Left lung (tissue), 10 donors: Measurements from ENCODE around the gene RBM33. TPM values are rescaled to one million over a fixed set of nuclear protein-coding genes. Genes with fewer than 3 reads are reported as not detected.

Source experiments
- ATAC-seq: fragments of 200-7000 bp; cut with Tn5 transposase; one replicate; pipeline ENCODE4 v1.9.1; 2020; ENCODE audit warnings: moderate library complexity
- DNase-seq, 4 donors: peaks; one replicate each; pipeline ENCODE4 v3.0.0-alpha.2; 2013 to 2020
- H3K27ac ChIP-seq, 2 donors: fragments of 200-600 bp; sonication (generic) in 1 of 2; one replicate each; pipeline versions ENCODE4 v1.5.0 to v1.8.0; 2020 to 2021
- H3K27me3 ChIP-seq, 2 donors: fragments of 200-600 bp; sonication (generic) in 1 of 2; one replicate each; pipeline versions ENCODE4 v1.5.0 to v1.8.0; 2020 to 2021
- H3K36me3 ChIP-seq, 2 donors: fragments of 200-600 bp; sonication (generic) in 1 of 2; one replicate each; pipeline versions ENCODE4 v1.5.0 to v1.8.0; 2020 to 2021
- H3K4me1 ChIP-seq, 2 donors: fragments of 200-600 bp; one replicate each; pipeline ENCODE4 v1.8.0; 2021
- H3K4me3 ChIP-seq, 2 donors: fragments of 200-600 bp; sonication (generic) in 1 of 2; one replicate each; pipeline versions ENCODE4 v1.5.0 to v1.8.0; 2020 to 2021; ENCODE audit warnings: mild to moderate bottlenecking in 1 of 2
- H3K9me3 ChIP-seq, 2 donors: fragments of 200-600 bp; sonication (generic) in 1 of 2; one replicate each; pipeline versions ENCODE4 v1.5.0 to v1.8.0; 2020 to 2021
- intact Hi-C, 2 donors: fragments of 100-400 bp; cut with DNase I; formaldehyde crosslinking; loops; one replicate each; pipeline versions ENCODE4 v1.11.2 to v1.14.2; 2022
- polyA plus RNA-seq, 6 donors: library from polyadenylated mRNA; unstranded; fragments of 120-200 nt; gene quantifications; one replicate each; pipeline ENCODE4 v1.2.1, GENCODE V29; 2013; ENCODE audit not compliant: insufficient read length in 6 of 6
- total RNA-seq, 2 donors: library from RNA; stranded (reverse); fragmentation: NEBNext Ultra II Directional; extraction: Animal tissue kit (Norgen Biotek cat#: 25700); gene quantifications; one replicate each; pipeline ENCODE4 v1.2.1, GENCODE V29; 2021
- TF ChIP-seq, protein P1 (sequence below), 2 donors: fragments of 200-600 bp; sonication (generic) in 1 of 2; IDR thresholded peaks; one replicate each; pipeline versions ENCODE4 v1.5.0 to v1.8.0; 2021; ENCODE audit warnings: antibody characterized with exemption in 2 of 2
- donor health status: DM: no; HTN: yes; CAD: no.
- donor health status: DM: no; HTN: no; CAD: no.

RBM33 gene
- total and polyA plus RNA-seq, 8 donors = 35.2 to 56.4 (median 45.0) TPM

DNA sequence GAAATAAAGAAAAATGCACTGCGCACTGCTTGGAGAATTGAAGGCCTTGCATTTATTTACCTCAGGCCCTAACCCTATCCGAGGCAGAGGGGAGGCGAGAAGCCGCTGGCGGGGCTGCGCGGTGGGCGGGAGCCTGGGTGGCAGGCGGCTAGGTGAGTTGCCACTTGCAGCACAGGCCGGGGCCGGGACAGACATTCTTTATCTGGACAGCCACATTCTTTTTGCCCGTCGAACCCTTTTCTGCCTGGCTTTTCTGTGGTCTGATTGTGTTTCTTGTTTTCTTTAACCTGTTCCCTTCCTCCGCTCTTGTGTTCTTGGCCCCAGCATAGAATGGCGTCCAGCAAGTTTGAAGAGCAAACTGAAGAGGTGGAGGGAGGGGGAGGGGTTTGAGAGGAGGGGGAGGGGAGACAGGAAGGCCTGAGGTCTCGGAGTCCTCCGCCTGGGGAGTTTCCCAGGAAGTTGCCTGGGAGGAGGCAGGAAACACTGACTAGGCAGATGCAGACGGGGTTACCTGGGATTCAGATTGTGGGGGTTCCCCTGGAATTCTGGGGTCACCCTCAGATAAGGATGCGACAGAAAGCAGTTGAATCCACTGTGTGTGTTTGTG lies 162.7 kb downstream of the RBM33 start:
- TF ChIP-seq, protein P1, sequence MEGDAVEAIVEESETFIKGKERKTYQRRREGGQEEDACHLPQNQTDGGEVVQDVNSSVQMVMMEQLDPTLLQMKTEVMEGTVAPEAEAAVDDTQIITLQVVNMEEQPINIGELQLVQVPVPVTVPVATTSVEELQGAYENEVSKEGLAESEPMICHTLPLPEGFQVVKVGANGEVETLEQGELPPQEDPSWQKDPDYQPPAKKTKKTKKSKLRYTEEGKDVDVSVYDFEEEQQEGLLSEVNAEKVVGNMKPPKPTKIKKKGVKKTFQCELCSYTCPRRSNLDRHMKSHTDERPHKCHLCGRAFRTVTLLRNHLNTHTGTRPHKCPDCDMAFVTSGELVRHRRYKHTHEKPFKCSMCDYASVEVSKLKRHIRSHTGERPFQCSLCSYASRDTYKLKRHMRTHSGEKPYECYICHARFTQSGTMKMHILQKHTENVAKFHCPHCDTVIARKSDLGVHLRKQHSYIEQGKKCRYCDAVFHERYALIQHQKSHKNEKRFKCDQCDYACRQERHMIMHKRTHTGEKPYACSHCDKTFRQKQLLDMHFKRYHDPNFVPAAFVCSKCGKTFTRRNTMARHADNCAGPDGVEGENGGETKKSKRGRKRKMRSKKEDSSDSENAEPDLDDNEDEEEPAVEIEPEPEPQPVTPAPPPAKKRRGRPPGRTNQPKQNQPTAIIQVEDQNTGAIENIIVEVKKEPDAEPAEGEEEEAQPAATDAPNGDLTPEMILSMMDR (IDR thresholded peaks at IDR 0.05) = no peak
- no peaks in the 10 kb centered on the region for H3K36me3 ChIP-seq
- peak; percentile 2 for ATAC-seq
- intact Hi-C loops = loop anchor here in 1 of 2 donors (10.0 kb wide), 1 partner anchor 668 kb away; no protein-coding TSS in a partner anchor
- H3K4me3 ChIP-seq = peak overlapping the region; percentile 11 to 37
- H3K4me1 ChIP-seq = peaks cover 23 to 83% of the 10 kb centered on the region in 2 donors
- H3K9me3 ChIP-seq = no peaks in the 10 kb centered on the region
- peak overlapping the region; percentile 74 to 77 for H3K27ac ChIP-seq
- peaks cover 92 to 100% of the 10 kb centered on the region in 2 donors for H3K27me3 ChIP-seq
- DNase-seq = peak in 2 of 4 donors; percentile 13 to 62

DNA sequence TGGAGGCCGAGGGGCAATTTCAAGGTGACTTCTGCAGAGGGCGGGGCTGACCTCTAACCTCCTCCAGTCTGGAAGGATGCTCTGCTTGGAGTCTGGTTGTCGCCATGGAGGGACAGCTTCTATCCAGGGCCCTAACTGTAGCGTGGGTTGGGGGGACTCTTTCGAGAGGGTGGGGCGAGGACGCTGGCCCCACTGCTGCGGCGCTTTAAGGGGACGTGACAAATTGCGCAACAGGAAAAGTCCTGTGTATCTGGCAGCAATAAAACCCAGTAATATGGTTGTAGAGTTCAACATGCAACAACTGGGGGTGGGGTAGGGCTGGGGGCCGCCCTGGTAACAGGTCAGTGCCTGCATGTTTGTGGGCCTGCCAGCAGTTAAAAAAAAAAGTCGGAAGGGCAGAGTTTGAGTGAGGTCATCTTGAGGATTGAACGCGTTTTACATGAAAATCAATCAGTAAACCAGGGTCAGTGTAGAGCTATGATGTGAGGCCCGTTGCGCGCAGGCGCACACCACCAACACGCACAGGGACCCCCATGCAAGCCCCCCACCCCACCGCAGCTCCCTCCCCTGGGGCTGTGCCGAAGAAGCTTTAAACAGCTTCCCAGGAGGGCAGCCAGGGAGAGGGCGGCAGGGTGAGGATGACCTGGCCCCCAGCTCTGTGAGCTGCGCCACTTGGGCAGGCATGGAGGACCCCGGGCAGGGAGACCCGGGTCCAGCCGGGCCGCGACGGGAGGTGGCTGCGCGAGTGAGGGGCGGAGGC lies 163.5 kb downstream of the RBM33 start:
- intact Hi-C loops = loop anchor here in 1 of 2 donors (10.0 kb wide), 1 partner anchor 667 kb away; no protein-coding TSS in a partner anchor
- peak overlapping the region; percentile 32 to 37 for H3K4me3 ChIP-seq
- peaks cover 91 to 100% of the 10 kb centered on the region in 2 donors for H3K27me3 ChIP-seq
- H3K9me3 ChIP-seq = no peaks in the 10 kb centered on the region
- H3K36me3 ChIP-seq = no peaks in the 10 kb centered on the region
- H3K4me1 ChIP-seq = peaks cover 23 to 81% of the 10 kb centered on the region in 2 donors
- ATAC-seq (no peak), DNase-seq (peak in 1 of 4 donors; percentile 24)
- peak overlapping the region; percentile 74 to 77 for H3K27ac ChIP-seq
- TF ChIP-seq, protein P1 (IDR thresholded peaks at IDR 0.05) = no peak

DNA sequence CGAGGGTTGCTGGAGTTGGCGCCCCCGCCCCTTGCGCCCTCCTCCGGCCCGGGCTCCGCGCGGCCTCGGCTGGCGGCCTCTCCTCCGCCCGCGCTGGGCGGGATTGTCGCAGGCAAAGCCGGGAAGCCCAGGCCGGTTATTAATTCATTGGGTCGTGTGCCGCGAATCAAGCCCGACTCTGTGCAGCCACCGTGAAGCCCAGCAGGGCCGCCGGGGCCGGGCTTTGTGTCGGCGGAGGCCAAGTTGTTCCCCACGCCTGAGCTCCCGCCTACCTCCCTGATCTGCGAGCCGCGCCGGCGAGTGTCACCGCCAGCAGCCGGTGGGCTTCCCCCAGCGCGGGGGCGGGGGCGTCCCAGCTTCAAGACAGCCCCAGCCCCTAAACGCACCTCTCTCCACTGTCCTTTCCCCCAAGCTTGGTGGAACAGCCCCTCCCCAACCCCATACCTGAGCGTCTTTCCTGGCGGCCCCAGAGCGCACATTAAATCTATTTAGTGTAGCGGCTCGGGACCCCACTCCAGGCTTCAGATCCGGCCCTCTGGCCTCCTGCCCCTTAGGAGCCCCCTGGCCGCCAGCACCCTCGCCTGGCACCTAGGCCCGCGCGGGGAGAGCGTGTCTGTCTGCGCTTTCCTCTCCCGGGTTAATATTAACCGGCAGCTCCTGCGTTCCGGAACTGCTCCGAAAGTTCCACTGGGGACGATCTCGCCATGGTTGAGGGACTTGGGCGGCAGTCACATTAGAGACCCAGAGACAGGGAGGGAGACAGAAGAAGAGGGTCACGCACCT lies 164.3 kb downstream of the RBM33 start:
- peak overlapping the region; percentile 32 to 37 for H3K4me3 ChIP-seq
- ATAC-seq (peak; percentile 16), DNase-seq (peak in 2 of 4 donors; percentile 29 to 81)
- intact Hi-C loops = loop anchor here in 1 of 2 donors (10.0 kb wide), 1 partner anchor 666 kb away; no protein-coding TSS in a partner anchor
- H3K27me3 ChIP-seq = peaks cover 90 to 100% of the 10 kb centered on the region in 2 donors
- no peaks in the 10 kb centered on the region for H3K36me3 ChIP-seq
- H3K27ac ChIP-seq = peak overlapping the region; percentile 74 to 77
- peaks cover 23 to 73% of the 10 kb centered on the region in 2 donors for H3K4me1 ChIP-seq
- no peaks in the 10 kb centered on the region for H3K9me3 ChIP-seq
- TF ChIP-seq, protein P1 (IDR thresholded peaks at IDR 0.05) = no peak

DNA sequence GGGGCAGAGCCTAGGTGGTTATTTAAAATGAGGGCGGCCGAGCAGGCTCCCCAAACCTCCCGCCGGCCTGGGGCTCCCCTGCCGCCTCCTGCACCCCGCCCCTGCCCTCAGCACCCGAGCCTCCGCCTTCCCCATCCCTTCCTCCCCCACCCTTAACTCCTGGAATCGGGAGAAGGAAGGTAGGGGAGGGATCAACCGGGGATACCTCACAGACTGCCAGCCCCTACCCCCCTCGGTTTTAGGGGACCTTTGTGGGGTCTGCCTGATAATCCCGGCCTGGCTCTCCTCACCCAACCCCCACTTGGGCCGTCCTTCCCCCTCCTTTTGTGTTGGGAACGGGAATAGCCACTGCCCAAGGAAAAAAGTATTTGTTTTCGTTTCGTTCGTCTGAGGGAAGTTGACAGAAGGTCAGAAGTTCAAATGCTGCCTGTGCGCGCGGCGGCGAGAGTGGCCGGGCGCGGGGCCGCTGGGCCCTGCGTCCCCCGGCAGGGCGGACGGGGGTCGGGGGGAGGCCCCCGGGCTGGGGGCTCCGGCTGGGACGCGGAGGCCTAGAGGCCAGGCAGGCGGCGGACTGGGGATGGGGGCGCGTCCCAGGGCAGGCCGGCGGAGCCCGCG lies 165.0 kb downstream of the RBM33 start:
- peak overlapping the region; percentile 74 to 77 for H3K27ac ChIP-seq
- no peaks in the 10 kb centered on the region for H3K36me3 ChIP-seq
- ATAC-seq = peak; percentile 21
- peak overlapping the region; percentile 32 to 37 for H3K4me3 ChIP-seq
- no peaks in the 10 kb centered on the region for H3K9me3 ChIP-seq
- peaks cover 23 to 66% of the 10 kb centered on the region in 2 donors for H3K4me1 ChIP-seq
- H3K27me3 ChIP-seq = peaks cover 92 to 100% of the 10 kb centered on the region in 2 donors
- TF ChIP-seq, protein P1 (IDR thresholded peaks at IDR 0.05) = no peak
- DNase-seq = peak in 1 of 4 donors; percentile 75
- intact Hi-C loops = loop anchor here in 1 of 2 donors (10.0 kb wide), 1 partner anchor 665 kb away; no protein-coding TSS in a partner anchor
